SK-N-SH treated with all-trans-retinoic acid at 6 μM for 48 hours (cell line): ENCODE measurements around the gene APBB1IP.
A peak's percentile ranks its signal among the peaks of the same experiment; 100 is the strongest.

ENCODE experiments used
- ATAC-seq: fragments of 200-7000 bp; cut with Tn5 transposase; 3 replicates; pipeline ENCODE4 v1.9.1; 2020; ENCODE audit warnings: mild to moderate bottlenecking, moderate library complexity
- ARNTL ChIP-seq: fragments of 450-650 bp; formaldehyde crosslinking; IDR thresholded peaks from 2 replicates; pipeline ENCODE4 v1.5.0; 2020; ENCODE audit warnings: low read depth, mild to moderate bottlenecking, moderate library complexity, borderline replicate concordance
- BACH2 ChIP-seq: fragments of 250-450 bp; sonication (Bioruptor Pico); IDR thresholded peaks from 2 replicates; pipeline ENCODE4 v1.9.0; 2021; ENCODE audit warnings: mild to moderate bottlenecking, borderline replicate concordance
- CREB5 ChIP-seq: fragments of 250-450 bp; sonication (Bioruptor Pico); IDR thresholded peaks from 2 replicates; pipeline ENCODE4 v1.5.1; 2020; ENCODE audit warnings: low read depth, mild to moderate bottlenecking, moderate library complexity
- CSDC2 ChIP-seq: fragments of 250-450 bp; sonication (Bioruptor Pico); IDR thresholded peaks from 2 replicates; pipeline ENCODE4 v1.5.0; 2020; ENCODE audit warnings: mild to moderate bottlenecking, moderate library complexity
- CSRNP3 ChIP-seq: fragments of 250-450 bp; sonication (Bioruptor Pico); IDR thresholded peaks from 2 replicates; pipeline ENCODE4 v1.5.1; 2021; ENCODE audit warnings: mild to moderate bottlenecking, moderate library complexity
- GLIS3 ChIP-seq: fragments of 250-450 bp; sonication (Bioruptor Pico); IDR thresholded peaks from 2 replicates; pipeline ENCODE4 v1.5.0; 2020; ENCODE audit warnings: mild to moderate bottlenecking, moderate library complexity
- ISL1 ChIP-seq: fragments of 250-450 bp; sonication (Bioruptor Pico); IDR thresholded peaks from 2 replicates; pipeline ENCODE4 v2.1.2; 2022; ENCODE audit warnings: mild to moderate bottlenecking, moderate library complexity
- PATZ1 ChIP-seq: fragments of 250-450 bp; sonication (Bioruptor Pico); IDR thresholded peaks from 2 replicates; pipeline ENCODE4 v1.8.0; 2020; ENCODE audit warnings: mild to moderate bottlenecking, moderate library complexity, borderline replicate concordance
- POU6F1 ChIP-seq: fragments of 250-450 bp; sonication (Bioruptor Pico); IDR thresholded peaks from 2 replicates; pipeline ENCODE4 v1.8.0; 2021; ENCODE audit warnings: low read depth, mild to moderate bottlenecking, moderate library complexity, borderline replicate concordance
- PPARA ChIP-seq: fragments of 250-450 bp; sonication (Bioruptor Pico); IDR thresholded peaks from 2 replicates; pipeline ENCODE4 v1.5.0; 2020; ENCODE audit warnings: mild to moderate bottlenecking, borderline replicate concordance
- RARB ChIP-seq: fragments of 250-450 bp; sonication (Bioruptor Pico); IDR thresholded peaks from 2 replicates; pipeline ENCODE4 v1.8.0; 2021; ENCODE audit warnings: mild to moderate bottlenecking, moderate library complexity
- SNAI2 ChIP-seq: fragments of 250-450 bp; sonication (Bioruptor Pico); IDR thresholded peaks from 2 replicates; pipeline ENCODE4 v1.5.0; 2020; ENCODE audit warnings: mild to moderate bottlenecking, moderate library complexity
- TCF4 ChIP-seq: fragments of 250-450 bp; sonication (Bioruptor Pico); IDR thresholded peaks from 2 replicates; pipeline ENCODE4 v1.8.0; 2021; ENCODE audit warnings: mild to moderate bottlenecking, moderate library complexity, borderline replicate concordance
- TOX ChIP-seq: fragments of 250-450 bp; sonication (Bioruptor Pico); IDR thresholded peaks from 2 replicates; pipeline ENCODE4 v1.8.0; 2021; ENCODE audit warnings: mild to moderate bottlenecking, moderate library complexity, borderline replicate concordance
- TSHZ2 ChIP-seq: fragments of 250-450 bp; sonication (Bioruptor Pico); IDR thresholded peaks from 2 replicates; pipeline ENCODE4 v1.5.0; 2020; ENCODE audit warnings: mild to moderate bottlenecking, moderate library complexity
- ZC3H10 ChIP-seq: fragments of 250-450 bp; sonication (Bioruptor Pico); IDR thresholded peaks from 2 replicates; pipeline ENCODE4 v1.5.1; 2021; ENCODE audit warnings: mild to moderate bottlenecking, moderate library complexity
- ZFP3 ChIP-seq: fragments of 250-450 bp; sonication (Bioruptor Pico); IDR thresholded peaks from 2 replicates; pipeline ENCODE4 v1.5.0; 2020; ENCODE audit warnings: mild to moderate bottlenecking, moderate library complexity
- ZFP30 ChIP-seq: fragments of 450-650 bp; formaldehyde crosslinking; IDR thresholded peaks from 2 replicates; pipeline ENCODE4 v1.5.0; 2022; ENCODE audit warnings: mild to moderate bottlenecking, moderate library complexity
- ZNF565 ChIP-seq: fragments of 450-650 bp; formaldehyde crosslinking; conservative IDR thresholded peaks from 2 replicates; pipeline ENCODE4 v1.5.0; 2020; ENCODE audit warnings: low read depth, mild to moderate bottlenecking, moderate library complexity
- ZNF70 ChIP-seq: fragments of 450-650 bp; formaldehyde crosslinking; IDR thresholded peaks from 2 replicates; pipeline ENCODE4 v1.5.0; 2020; ENCODE audit warnings: mild to moderate bottlenecking, moderate library complexity
- ZNF8 ChIP-seq: fragments of 450-650 bp; formaldehyde crosslinking; IDR thresholded peaks from 2 replicates; pipeline ENCODE4 v1.5.0; 2020; ENCODE audit warnings: mild to moderate bottlenecking, moderate library complexity

The APBB1IP gene

GRCh38 chr10:26557641-26558014 is 119.5 kb downstream of the APBB1IP start:
- TF ChIP-seq ZFP3 (CRISPR knock-in tag) (no peak), GLIS3 (no peak), PATZ1 (CRISPR knock-in tag) (no peak), ARNTL (CRISPR knock-in tag) (no peak), ZNF8 (no peak), ZFP30 (CRISPR knock-in tag) (no peak), TCF4 (no peak), PPARA (no peak), CREB5 (no peak)
- ATAC-seq, result peak; percentile 44; the same call in 2 of the 3 replicates

GRCh38 chr10:26566525-26567350 is 128.6 kb downstream of the APBB1IP start:
- TF ChIP-seq PPARA (no peak), POU6F1 (no peak), BACH2 (CRISPR knock-in tag) (no peak), ZNF8 (no peak), ZFP30 (CRISPR knock-in tag) (no peak), GLIS3 (no peak), RARB (no peak), CSRNP3 (CRISPR knock-in tag) (no peak), ISL1 (no peak), ARNTL (CRISPR knock-in tag) (no peak), ZFP3 (CRISPR knock-in tag) (no peak), TCF4 (no peak), TSHZ2 (CRISPR knock-in tag) (no peak), TOX (CRISPR knock-in tag) (no peak), SNAI2 (CRISPR knock-in tag) (no peak), CSDC2 (CRISPR knock-in tag) (no peak), CREB5 (no peak), ZNF565 (no peak), ZNF70 (CRISPR knock-in tag) (no peak), ZC3H10 (CRISPR knock-in tag) (no peak)
- ATAC-seq, result no peak
